ENCODE results near the gene TIGD2. TPM values are rescaled to one million over a fixed set of nuclear protein-coding genes. Genes with fewer than 3 reads are reported as not detected.
"Not testable (repeated sequence)": the region's sequence is repeated elsewhere in the genome, so short reads cannot be mapped to it uniquely, and the experiment has no call there.

The TIGD2 gene
- polyA plus RNA-seq, 1 donor from 2014 or later: 4.7 TPM

GRCh38 chr4:89142691-89143669 is 31.6 kb downstream of the TIGD2 start:
- no peak overlapping the region for H3K4me2 ChIP-seq (ENCODE audit: low read length)
- H3K4me3 ChIP-seq (ENCODE audit: low read length): no peak overlapping the region
- no peak overlapping the region for H3K9ac ChIP-seq (ENCODE audit: low read length)
- no peaks in the 10 kb centered on the region for H3K27me3 ChIP-seq (ENCODE audit: insufficient read depth, low read depth, low read length)
- TF ChIP-seq REST (IDR thresholded peaks at IDR 0.05; ENCODE audit: borderline replicate concordance) (no peak), TAF1 (IDR thresholded peaks at IDR 0.05; ENCODE audit: low read depth) (no peak), MXI1 (conservative IDR thresholded peaks at IDR 0.05; ENCODE audit: poor library complexity, severe bottlenecking) (no peak), EP300 (conservative IDR thresholded peaks at IDR 0.05; ENCODE audit: poor library complexity, severe bottlenecking) (no peak), CTCF (IDR thresholded peaks at IDR 0.05; ENCODE audit: poor library complexity, severe bottlenecking) (no peak), RAD21 (conservative IDR thresholded peaks at IDR 0.05) (no peak)
- H2AFZ ChIP-seq (ENCODE audit: low read depth, low read length): no peak overlapping the region
- H3K9me3 ChIP-seq (ENCODE audit: low read length): no peaks in the 10 kb centered on the region
- H3K79me2 ChIP-seq (replicated peaks; ENCODE audit: insufficient read depth, low read length): no peaks in the 10 kb centered on the region
- H3K9me2 ChIP-seq (ENCODE audit: insufficient read depth, low read length): no peaks in the 10 kb centered on the region
- no peaks in the 10 kb centered on the region for H3K36me3 ChIP-seq (ENCODE audit: insufficient read depth, low read length)
- H3K27ac ChIP-seq (ENCODE audit: low read length): no peak overlapping the region
- H4K20me1 ChIP-seq (ENCODE audit: insufficient read depth): no peaks in the 10 kb centered on the region
- no peaks in the 10 kb centered on the region for H3F3A ChIP-seq (ENCODE audit: insufficient read depth, low read length, poor library complexity, severe bottlenecking)

GRCh38 chr4:89144652-89145051 is 33.3 kb downstream of the TIGD2 start:
- H3K27ac ChIP-seq (ENCODE audit: low read length); H3K36me3 ChIP-seq (ENCODE audit: insufficient read depth, low read length); H3K4me3 ChIP-seq (ENCODE audit: low read length); H3K79me2 ChIP-seq (replicated peaks; ENCODE audit: insufficient read depth, low read length); H3K4me2 ChIP-seq (ENCODE audit: low read length); H3K27me3 ChIP-seq (ENCODE audit: insufficient read depth, low read depth, low read length); H4K20me1 ChIP-seq (ENCODE audit: insufficient read depth); H3K9me2 ChIP-seq (ENCODE audit: insufficient read depth, low read length); H3K9me3 ChIP-seq (ENCODE audit: low read length); H3F3A ChIP-seq (ENCODE audit: insufficient read depth, low read length, poor library complexity, severe bottlenecking); H2AFZ ChIP-seq (ENCODE audit: low read depth, low read length); H3K9ac ChIP-seq (ENCODE audit: low read length): not testable (repeated sequence)

- no peak overlapping the region for H3K4me3 ChIP-seq (ENCODE audit: low read length)
- no peak overlapping the region for H3K27ac ChIP-seq (ENCODE audit: low read length)
- H3K27me3 ChIP-seq (ENCODE audit: insufficient read depth, low read depth, low read length): no peaks in the 10 kb centered on the region
- no peaks in the 10 kb centered on the region for H3K9me3 ChIP-seq (ENCODE audit: low read length)
- no peak overlapping the region for H3K4me2 ChIP-seq (ENCODE audit: low read length)
- H3K9ac ChIP-seq (ENCODE audit: low read length): no peak overlapping the region
- no peaks in the 10 kb centered on the region for H3K79me2 ChIP-seq (replicated peaks; ENCODE audit: insufficient read depth, low read length)
- TF ChIP-seq RAD21 (conservative IDR thresholded peaks at IDR 0.05): no peak
- no peak for TF ChIP-seq POLR2AphosphoS5 (IDR thresholded peaks at IDR 0.05)
- TF ChIP-seq MXI1 (conservative IDR thresholded peaks at IDR 0.05; ENCODE audit: poor library complexity, severe bottlenecking): no peak
- TF ChIP-seq TAF1 (IDR thresholded peaks at IDR 0.05; ENCODE audit: low read depth): no peak
- TF ChIP-seq SMC3 (conservative IDR thresholded peaks at IDR 0.05; ENCODE audit: poor library complexity): no peak
- no peak for TF ChIP-seq EZH2 (IDR thresholded peaks at IDR 0.05; ENCODE audit: borderline replicate concordance, insufficient read depth, low read length, poor library complexity, severe bottlenecking)
- no peak for TF ChIP-seq REST (IDR thresholded peaks at IDR 0.05; ENCODE audit: borderline replicate concordance)
- no peak for TF ChIP-seq EP300 (conservative IDR thresholded peaks at IDR 0.05; ENCODE audit: poor library complexity, severe bottlenecking)
- TF ChIP-seq CTCF (IDR thresholded peaks at IDR 0.05; ENCODE audit: poor library complexity, severe bottlenecking): no peak
- H2AFZ ChIP-seq (ENCODE audit: low read depth, low read length): no peak overlapping the region
- H3K9me2 ChIP-seq (ENCODE audit: insufficient read depth, low read length): no peaks in the 10 kb centered on the region
- H3K36me3 ChIP-seq (ENCODE audit: insufficient read depth, low read length): no peaks in the 10 kb centered on the region
- H3F3A ChIP-seq (ENCODE audit: insufficient read depth, low read length, poor library complexity, severe bottlenecking): no peaks in the 10 kb centered on the region
- no peaks in the 10 kb centered on the region for H4K20me1 ChIP-seq (ENCODE audit: insufficient read depth)
These were observed 34.9 kb downstream of the TIGD2 start for GRCh38 chr4:89146196-89146595.
